Fibroblast of lung (primary cell): ENCODE results near the gene DEPDC1.
"Not testable (repeated sequence)": the region's sequence is repeated elsewhere in the genome, so short reads cannot be mapped to it uniquely, and the experiment has no call there.

Experiments used
- EZH2 ChIP-seq: IDR thresholded peaks from 2 replicates; pipeline ENCODE4 v1.5.1; 2012; ENCODE audit warnings: low read length, control low read depth, mild to moderate bottlenecking; ENCODE audit errors: missing control alignments
- TF ChIP-seq, protein P1 (sequence below), 2 donors: IDR thresholded peaks in 1 of 2; conservative IDR thresholded peaks in 1 of 2; 1 replicate in 1 of 2; 2 replicates in 1 of 2; pipeline ENCODE4 v1.5.1; 2011 to 2012; ENCODE audit warnings: low read length in 2 of 2, control low read depth in 1 of 2, inconsistent platforms in 1 of 2, low read depth in 1 of 2, mild to moderate bottlenecking in 1 of 2

GRCh38 chr1:68492255-68492654 is 4.6 kb downstream of the DEPDC1 start:
- TF ChIP-seq, protein P1, sequence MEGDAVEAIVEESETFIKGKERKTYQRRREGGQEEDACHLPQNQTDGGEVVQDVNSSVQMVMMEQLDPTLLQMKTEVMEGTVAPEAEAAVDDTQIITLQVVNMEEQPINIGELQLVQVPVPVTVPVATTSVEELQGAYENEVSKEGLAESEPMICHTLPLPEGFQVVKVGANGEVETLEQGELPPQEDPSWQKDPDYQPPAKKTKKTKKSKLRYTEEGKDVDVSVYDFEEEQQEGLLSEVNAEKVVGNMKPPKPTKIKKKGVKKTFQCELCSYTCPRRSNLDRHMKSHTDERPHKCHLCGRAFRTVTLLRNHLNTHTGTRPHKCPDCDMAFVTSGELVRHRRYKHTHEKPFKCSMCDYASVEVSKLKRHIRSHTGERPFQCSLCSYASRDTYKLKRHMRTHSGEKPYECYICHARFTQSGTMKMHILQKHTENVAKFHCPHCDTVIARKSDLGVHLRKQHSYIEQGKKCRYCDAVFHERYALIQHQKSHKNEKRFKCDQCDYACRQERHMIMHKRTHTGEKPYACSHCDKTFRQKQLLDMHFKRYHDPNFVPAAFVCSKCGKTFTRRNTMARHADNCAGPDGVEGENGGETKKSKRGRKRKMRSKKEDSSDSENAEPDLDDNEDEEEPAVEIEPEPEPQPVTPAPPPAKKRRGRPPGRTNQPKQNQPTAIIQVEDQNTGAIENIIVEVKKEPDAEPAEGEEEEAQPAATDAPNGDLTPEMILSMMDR (conservative IDR thresholded peaks at IDR 0.05 in 1 of 2, IDR thresholded peaks at IDR 0.05 in 1 of 2; ENCODE audit: low read depth in 1 of 2, low read length in 2 of 2): not testable (repeated sequence)
- not testable (repeated sequence) for TF ChIP-seq EZH2
